Measurements from ENCODE around the gene BCAT1. TPM values are rescaled to one million over a fixed set of nuclear protein-coding genes. Genes with fewer than 3 reads are reported as not detected.

The BCAT1 gene
- total and polyA plus RNA-seq, 2 of the 8 experiments (the other 6 are each of a cell fraction or from before 2014, with no cell fraction given) = 19.7 to 263 TPM

- Histone ChIP-seq H3K27me3 (replicated peaks in 1 of 4; ENCODE audit: control insufficient read depth in 3 of 4, extremely low read depth in 1 of 4, insufficient read depth in 3 of 4, low read length in 3 of 4) (peaks cover 0 to 1% (median 0%) of the 10 kb centered on the region in 4 experiments; a peak in 1 of 7 replicates), H2BK20ac (ENCODE audit: low read length) (no peak overlapping the region), H4K5ac (ENCODE audit: insufficient read length, low read depth, low read length) (no peak overlapping the region), H3K79me1 (ENCODE audit: low read depth, low read length) (no peaks in the 10 kb centered on the region), H3K27ac (ENCODE audit: low read depth, low read length) (no peak overlapping the region), H3K23me2 (ENCODE audit: low read depth, low read length) (no peaks in the 10 kb centered on the region), H3K9me3 (ENCODE audit: insufficient read depth in 2 of 2, low read depth in 1 of 2, low read length in 1 of 2) (no peaks in the 10 kb centered on the region), H3K4me2 (ENCODE audit: insufficient read depth in 1 of 2, low read depth in 2 of 2, low read length in 2 of 2) (no peak overlapping the region), H2BK5ac (ENCODE audit: low read depth, low read length) (no peak overlapping the region), H3K14ac (ENCODE audit: insufficient read length) (no peak overlapping the region), H3K9ac (replicated peaks in 1 of 4; ENCODE audit: extremely low read depth in 1 of 4, low read depth in 3 of 4, low read length in 3 of 4) (no peak overlapping the region), H3K4me3 (ENCODE audit: extremely low read depth in 1 of 4, insufficient read depth in 2 of 4, low read depth in 3 of 4, low read length in 4 of 4) (no peak overlapping the region), H3K4me1 (replicated peaks in 1 of 4; ENCODE audit: control insufficient read depth in 3 of 4, insufficient read depth in 4 of 4, low read length in 3 of 4) (no peaks in the 10 kb centered on the region), H3K4ac (replicated peaks; ENCODE audit: insufficient read length, low read depth, low read length) (no peak overlapping the region), H4K91ac (replicated peaks; ENCODE audit: insufficient read length, low read length) (no peak overlapping the region), H4K8ac (ENCODE audit: extremely low read depth, insufficient read depth, low read length) (no peak overlapping the region), H2BK15ac (ENCODE audit: low read length) (no peak overlapping the region), H3K56ac (replicated peaks; ENCODE audit: insufficient read length, low read depth, low read length) (no peak overlapping the region), H2BK120ac (replicated peaks; ENCODE audit: low read depth, low read length) (no peak overlapping the region), H2AK5ac (ENCODE audit: low read depth, low read length) (no peak overlapping the region), H3K79me2 (ENCODE audit: control insufficient read depth in 1 of 2, insufficient read depth in 2 of 2, low read length in 2 of 2) (peaks cover 0 to 22% of the 10 kb centered on the region in 2 experiments; a peak in 2 of 4 replicates), H2AFZ (ENCODE audit: low read length) (no peak overlapping the region), H3K23ac (ENCODE audit: insufficient read length) (no peak overlapping the region), H4K20me1 (replicated peaks in 1 of 2; ENCODE audit: control insufficient read depth in 1 of 2, insufficient read depth in 2 of 2, low read length in 2 of 2) (no peaks in the 10 kb centered on the region), H2BK12ac (ENCODE audit: low read depth, low read length) (no peak overlapping the region), H3K18ac (ENCODE audit: extremely low read depth, low read length) (no peak overlapping the region), H3K36me3 (ENCODE audit: control insufficient read depth in 2 of 4, insufficient read depth in 4 of 4, low read length in 3 of 4) (peaks cover 3 to 60% (median 32%) of the 10 kb centered on the region in 4 experiments; a peak in 6 of 8 replicates)
- no peak for DNase-seq (ENCODE audit: low read depth in 1 of 2, low spot score in 2 of 2)
- TF ChIP-seq EZH2 (IDR thresholded peaks at IDR 0.05; ENCODE audit: low read depth, low read length, severe bottlenecking) = no peak
- no peak for TF ChIP-seq MAFK (IDR thresholded peaks at IDR 0.05; ENCODE audit: low read depth, low read length)
- TF ChIP-seq CTCF (IDR thresholded peaks at IDR 0.05; ENCODE audit: control extremely low read depth in 1 of 3, insufficient read depth in 1 of 3, low read depth in 1 of 3, low read length in 3 of 3) = no peak
- TF ChIP-seq ATF3 (IDR thresholded peaks at IDR 0.05; ENCODE audit: insufficient read depth, low read depth, low read length) = no peak
- TF ChIP-seq ASH2L (IDR thresholded peaks at IDR 0.05; ENCODE audit: low read length) = no peak
- no peak for TF ChIP-seq RFX5 (IDR thresholded peaks at IDR 0.05; ENCODE audit: borderline replicate concordance, low read depth, low read length)
- TF ChIP-seq FOSL1 (IDR thresholded peaks at IDR 0.05; ENCODE audit: insufficient read depth, low read depth, low read length) = no peak
- no peak for TF ChIP-seq CREB1 (IDR thresholded peaks at IDR 0.05)
- TF ChIP-seq HDAC2 (IDR thresholded peaks at IDR 0.05; ENCODE audit: borderline replicate concordance in 1 of 2, low read depth in 2 of 2, low read length in 2 of 2) = no peak
- ChIA-PET POLR2A (ENCODE audit: partially characterized antibody) (no interaction called here), CTCF (ENCODE audit: partially characterized antibody) (interaction anchor here (0.6 to 1.6 kb wide), 3 partner anchors 9 to 1034 kb away, joined by 3 to 5 read pairs (median 4); no protein-coding TSS in a partner anchor)
- no peak for FAIRE-seq
- WGBS, 2 experiments (ENCODE audit: extremely low coverage in 1 of 2, insufficient coverage in 1 of 2, insufficient read length in 1 of 2, insufficient replicate concordance in 2 of 2, low coverage in 1 of 2, low lambda C conversion rate in 2 of 2, missing lambda C conversion rate in 1 of 2) = 93% methylated on average over 8 of the region's 8 CpGs; no CpG with 5 or more reads in 1 of the 2 experiments
These were observed 67.7 kb downstream of the BCAT1 start for GRCh38 chr12:24881227-24881626.

Measured in H1 (cell line).